GM12875 (cell line): Measurements from ENCODE around the gene MTMR1.

Experiments
- H3K4me3 ChIP-seq: one replicate; pipeline ENCODE4 v1.5.1; 2011; ENCODE audit warnings: low read depth, low read length, control low read depth
- TF ChIP-seq, protein P1 (sequence below): IDR thresholded peaks from 2 replicates; pipeline ENCODE4 v1.5.1; 2011; ENCODE audit warnings: low read depth, mild to moderate bottlenecking, control low read depth, inconsistent platforms, low read length, moderate library complexity, borderline replicate concordance; ENCODE audit not compliant: insufficient read depth

MTMR1 gene

GRCh38 chrX:150771116-150771515 lies 77.9 kb downstream of the MTMR1 start:
- TF ChIP-seq, protein P1, sequence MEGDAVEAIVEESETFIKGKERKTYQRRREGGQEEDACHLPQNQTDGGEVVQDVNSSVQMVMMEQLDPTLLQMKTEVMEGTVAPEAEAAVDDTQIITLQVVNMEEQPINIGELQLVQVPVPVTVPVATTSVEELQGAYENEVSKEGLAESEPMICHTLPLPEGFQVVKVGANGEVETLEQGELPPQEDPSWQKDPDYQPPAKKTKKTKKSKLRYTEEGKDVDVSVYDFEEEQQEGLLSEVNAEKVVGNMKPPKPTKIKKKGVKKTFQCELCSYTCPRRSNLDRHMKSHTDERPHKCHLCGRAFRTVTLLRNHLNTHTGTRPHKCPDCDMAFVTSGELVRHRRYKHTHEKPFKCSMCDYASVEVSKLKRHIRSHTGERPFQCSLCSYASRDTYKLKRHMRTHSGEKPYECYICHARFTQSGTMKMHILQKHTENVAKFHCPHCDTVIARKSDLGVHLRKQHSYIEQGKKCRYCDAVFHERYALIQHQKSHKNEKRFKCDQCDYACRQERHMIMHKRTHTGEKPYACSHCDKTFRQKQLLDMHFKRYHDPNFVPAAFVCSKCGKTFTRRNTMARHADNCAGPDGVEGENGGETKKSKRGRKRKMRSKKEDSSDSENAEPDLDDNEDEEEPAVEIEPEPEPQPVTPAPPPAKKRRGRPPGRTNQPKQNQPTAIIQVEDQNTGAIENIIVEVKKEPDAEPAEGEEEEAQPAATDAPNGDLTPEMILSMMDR: no peak
- no peak overlapping the region for H3K4me3 ChIP-seq

- no peak overlapping the region for H3K4me3 ChIP-seq
- TF ChIP-seq, protein P1: peak; percentile 87
Measured at GRCh38 chrX:150772150-150772970, 79.2 kb downstream of the MTMR1 start.

DNA sequence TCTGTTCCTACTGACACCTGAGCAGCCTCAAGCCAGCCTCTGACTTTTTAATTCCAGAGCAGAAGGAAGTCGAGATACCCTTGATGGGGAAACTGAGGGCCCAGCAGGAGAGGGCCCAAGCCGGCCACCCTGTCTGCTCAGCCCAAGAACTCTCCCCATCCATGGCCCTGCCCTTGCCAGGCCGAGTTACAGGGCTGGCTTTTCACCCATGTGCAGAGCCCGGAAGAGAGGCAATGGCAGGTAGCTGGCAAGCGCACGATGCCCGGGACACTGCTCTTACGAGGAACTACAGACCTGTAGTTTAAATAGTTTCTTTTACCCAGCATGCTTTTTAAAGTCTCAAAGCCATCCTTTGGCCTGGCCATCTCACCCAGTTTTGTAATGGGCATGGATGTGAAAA lies 79.9 kb downstream of the MTMR1 start:
- TF ChIP-seq, protein P1: no peak
- H3K4me3 ChIP-seq: no peak overlapping the region

DNA sequence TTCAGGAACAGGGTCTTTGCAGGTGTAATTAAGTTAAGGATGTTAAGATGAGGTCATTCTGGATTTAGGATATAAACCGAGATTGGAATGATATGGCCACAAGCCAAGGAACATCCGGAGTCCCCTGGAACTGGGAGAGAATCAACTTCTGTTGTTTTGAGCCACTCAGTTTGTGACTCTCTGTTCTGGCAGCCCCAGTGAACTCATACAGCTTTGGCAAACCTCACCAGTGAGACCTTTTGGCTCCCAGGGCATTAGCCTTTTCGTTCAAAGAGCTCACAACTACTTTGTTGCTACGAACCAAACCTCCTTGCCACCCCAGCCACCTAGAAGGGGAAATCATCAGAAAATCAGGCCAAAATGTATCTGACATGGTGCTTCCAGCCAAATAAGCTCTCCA lies 80.4 kb downstream of the MTMR1 start:
- TF ChIP-seq, protein P1: no peak
- no peak overlapping the region for H3K4me3 ChIP-seq

DNA sequence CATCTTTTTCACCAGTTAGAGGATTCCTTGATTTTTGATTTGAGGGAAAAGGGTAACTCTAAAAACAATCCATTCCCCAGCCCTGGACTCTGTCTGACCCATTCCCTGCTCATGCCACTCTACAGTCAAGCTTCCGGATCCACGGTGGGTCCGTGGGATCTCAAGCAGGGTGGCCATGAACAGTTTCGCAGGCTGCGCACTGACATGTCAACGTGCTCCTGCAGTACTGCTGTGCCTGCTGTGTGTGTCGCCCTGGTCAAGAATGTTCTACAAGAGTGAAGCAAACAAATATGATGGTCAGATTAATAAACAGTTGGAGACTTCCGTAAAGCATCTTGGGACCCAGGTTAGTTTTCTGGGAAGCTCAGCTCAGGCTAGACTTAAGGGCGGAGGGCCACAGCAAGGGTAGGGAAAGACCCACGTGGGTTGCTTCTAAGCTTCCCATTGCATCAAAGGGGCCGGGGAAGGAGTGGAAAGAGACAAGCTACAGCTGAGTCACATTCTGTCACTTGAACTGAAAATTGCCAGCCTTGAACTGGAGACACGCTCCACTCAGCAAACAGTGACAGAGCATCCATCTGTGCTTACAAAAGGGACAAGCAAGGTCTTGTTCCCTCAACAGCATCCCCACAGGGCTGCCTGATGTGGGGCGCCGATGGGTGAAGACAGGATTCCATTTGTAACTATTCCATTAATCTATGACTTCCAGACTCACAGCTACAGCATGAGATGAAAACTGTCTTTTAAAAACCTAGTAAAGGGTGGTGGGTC lies 81.8 kb downstream of the MTMR1 start:
- no peak overlapping the region for H3K4me3 ChIP-seq
- TF ChIP-seq, protein P1: no peak

GRCh38 chrX:150775569-150776350 lies 82.6 kb downstream of the MTMR1 start:
- TF ChIP-seq, protein P1: no peak

More at GRCh38 chrX:150775569-150776350, 82.6 kb downstream of the MTMR1 start:
- no peak overlapping the region for H3K4me3 ChIP-seq
